ENCODE data around the gene SYNDIG1. TPM values are rescaled to one million over a fixed set of nuclear protein-coding genes. Genes with fewer than 3 reads are reported as not detected.

SYNDIG1 gene
- polyA plus RNA-seq, 1 donor from 2014 or later, result 0.22 TPM

GRCh38 chr20:24697411-24697810 lies 228.0 kb downstream of the SYNDIG1 start:
- no peaks in the 10 kb centered on the region for H3K9me3 ChIP-seq (ENCODE audit: low read length)
- TF ChIP-seq EP300 (conservative IDR thresholded peaks at IDR 0.05; ENCODE audit: poor library complexity, severe bottlenecking), result no peak
- TF ChIP-seq TAF1 (IDR thresholded peaks at IDR 0.05; ENCODE audit: low read depth), result no peak
- no peak for TF ChIP-seq REST (IDR thresholded peaks at IDR 0.05; ENCODE audit: borderline replicate concordance)
- TF ChIP-seq CTCF (IDR thresholded peaks at IDR 0.05; ENCODE audit: poor library complexity, severe bottlenecking), result no peak
- H3K9me2 ChIP-seq (ENCODE audit: insufficient read depth, low read length), result no peaks in the 10 kb centered on the region
- H3K79me2 ChIP-seq (replicated peaks; ENCODE audit: insufficient read depth, low read length), result no peaks in the 10 kb centered on the region
- no peak overlapping the region for H3K4me3 ChIP-seq (ENCODE audit: low read length)
- no peak overlapping the region for H2AFZ ChIP-seq (ENCODE audit: low read depth, low read length)
- H3F3A ChIP-seq (ENCODE audit: insufficient read depth, low read length, poor library complexity, severe bottlenecking), result no peaks in the 10 kb centered on the region
- no peaks in the 10 kb centered on the region for H3K36me3 ChIP-seq (ENCODE audit: insufficient read depth, low read length)
- no peak overlapping the region for H3K9ac ChIP-seq (ENCODE audit: low read length)
- H3K27me3 ChIP-seq (ENCODE audit: insufficient read depth, low read depth, low read length), result no peaks in the 10 kb centered on the region
- no peak overlapping the region for H3K4me2 ChIP-seq (ENCODE audit: low read length)
- H3K27ac ChIP-seq (ENCODE audit: low read length), result no peak overlapping the region
- no peaks in the 10 kb centered on the region for H4K20me1 ChIP-seq (ENCODE audit: insufficient read depth)

GRCh38 chr20:24698189-24698588 lies 228.8 kb downstream of the SYNDIG1 start:
- Histone ChIP-seq H3K36me3 (ENCODE audit: insufficient read depth, low read length) (no peaks in the 10 kb centered on the region), H3K27ac (ENCODE audit: low read length) (no peak overlapping the region), H2AFZ (ENCODE audit: low read depth, low read length) (no peak overlapping the region), H3K27me3 (ENCODE audit: insufficient read depth, low read depth, low read length) (no peaks in the 10 kb centered on the region), H3K9me3 (ENCODE audit: low read length) (no peaks in the 10 kb centered on the region), H3K79me2 (replicated peaks; ENCODE audit: insufficient read depth, low read length) (no peaks in the 10 kb centered on the region), H3K4me3 (ENCODE audit: low read length) (no peak overlapping the region), H3K9me2 (ENCODE audit: insufficient read depth, low read length) (no peaks in the 10 kb centered on the region), H4K20me1 (ENCODE audit: insufficient read depth) (no peaks in the 10 kb centered on the region), H3F3A (ENCODE audit: insufficient read depth, low read length, poor library complexity, severe bottlenecking) (no peaks in the 10 kb centered on the region), H3K9ac (ENCODE audit: low read length) (no peak overlapping the region), H3K4me2 (ENCODE audit: low read length) (no peak overlapping the region)
- TF ChIP-seq CTCF (IDR thresholded peaks at IDR 0.05; ENCODE audit: poor library complexity, severe bottlenecking) (no peak), POLR2AphosphoS5 (IDR thresholded peaks at IDR 0.05) (no peak), MXI1 (conservative IDR thresholded peaks at IDR 0.05; ENCODE audit: poor library complexity, severe bottlenecking) (no peak), SMC3 (conservative IDR thresholded peaks at IDR 0.05; ENCODE audit: poor library complexity) (no peak), REST (IDR thresholded peaks at IDR 0.05; ENCODE audit: borderline replicate concordance) (no peak), EP300 (conservative IDR thresholded peaks at IDR 0.05; ENCODE audit: poor library complexity, severe bottlenecking) (no peak), TAF1 (IDR thresholded peaks at IDR 0.05; ENCODE audit: low read depth) (no peak), EZH2 (IDR thresholded peaks at IDR 0.05; ENCODE audit: borderline replicate concordance, insufficient read depth, low read length, poor library complexity, severe bottlenecking) (no peak)
